GM18507 (cell line): ENCODE measurements around the gene GNB1L.

ENCODE experiments used
- DNase-seq: peaks from one replicate; pipeline ENCODE4 v3.0.0; 2011; ENCODE audit warnings: low read depth; ENCODE audit not compliant: insufficient read length; ENCODE audit errors: extremely low spot score
- FAIRE-seq: peaks from 2 replicates; lab custom pipeline; 2011; peaks lifted over from hg19 to GRCh38; lab: Jason Lieb, UNC

GNB1L gene

GRCh38 chr22:19831016-19831415, 23.7 kb downstream of the GNB1L start:
- DNase-seq (no peak), FAIRE-seq (no peak)

GRCh38 chr22:19828035-19828401, 26.7 kb downstream of the GNB1L start:
- no peak for DNase-seq
- no peak for FAIRE-seq

- FAIRE-seq (no peak), DNase-seq (no peak)
Observed at GRCh38 chr22:19827341-19828034, 27.2 kb downstream of the GNB1L start.

GRCh38 chr22:19826619-19826950, 28.1 kb downstream of the GNB1L start:
- FAIRE-seq: no peak

GRCh38 chr22:19825904-19826618, 28.6 kb downstream of the GNB1L start:
- no peak for DNase-seq

More at GRCh38 chr22:19826619-19826950, 28.1 kb downstream of the GNB1L start:
- no peak for DNase-seq

GRCh38 chr22:19824926-19825339, 29.7 kb downstream of the GNB1L start:
- FAIRE-seq (no peak), DNase-seq (no peak)

More at GRCh38 chr22:19825904-19826618, 28.6 kb downstream of the GNB1L start:
- FAIRE-seq: no peak

- FAIRE-seq (no peak), DNase-seq (no peak)
Observed at GRCh38 chr22:19824212-19824925, 30.3 kb downstream of the GNB1L start.

GRCh38 chr22:19823902-19824211, 30.8 kb downstream of the GNB1L start:
- FAIRE-seq: no peak

GRCh38 chr22:19823191-19823901, 31.3 kb downstream of the GNB1L start:
- DNase-seq (no peak), FAIRE-seq (no peak)

More at GRCh38 chr22:19823902-19824211, 30.8 kb downstream of the GNB1L start:
- no peak for DNase-seq

GRCh38 chr22:19822301-19823117, 32.2 kb downstream of the GNB1L start:
- FAIRE-seq (no peak), DNase-seq (no peak)

GRCh38 chr22:19821523-19822300, 33.0 kb downstream of the GNB1L start:
- DNase-seq (no peak), FAIRE-seq (no peak)

- DNase-seq: no peak
Observed at GRCh38 chr22:19820880-19821522, 33.7 kb downstream of the GNB1L start.

GRCh38 chr22:19819911-19820879, 34.5 kb downstream of the GNB1L start:
- FAIRE-seq: no peak
- DNase-seq: no peak

More at GRCh38 chr22:19820880-19821522, 33.7 kb downstream of the GNB1L start:
- no peak for FAIRE-seq

GRCh38 chr22:19819208-19819910, 35.3 kb downstream of the GNB1L start:
- DNase-seq: no peak
- FAIRE-seq: no peak

GRCh38 chr22:19818324-19819207, 36.1 kb downstream of the GNB1L start:
- no peak for DNase-seq
- no peak for FAIRE-seq
